RWPE1 (cell line): ENCODE measurements around the gene SIRPB2.

Experiments
- CTCF ChIA-PET: fragments of 350-600 bp; sonication (Branson Sonifier 250); formaldehyde crosslinking; extraction: SDS; loops from one replicate; lab custom pipeline; 2021; lab: Yijun Ruan, JAX
- POLR2A ChIA-PET: fragments of 400-600 bp; formaldehyde crosslinking; extraction: SDS; loops from one replicate; lab custom pipeline; 2020; ENCODE audit warnings: antibody characterized with exemption; ENCODE audit not compliant: low non-redundant PET; lab: Yijun Ruan, JAX
- DNase-seq: peaks from one replicate; pipeline ENCODE4 v3.0.0; 2012; ENCODE audit warnings: low spot score
- H3K27ac ChIP-seq: fragments of 450-650 bp; 2 replicates; pipeline ENCODE4 v1.5.1; 2017
- TF ChIP-seq, protein P1 (sequence below): fragments of 450-650 bp; conservative IDR thresholded peaks from 2 replicates; pipeline ENCODE4 v1.5.1; 2017; ENCODE audit warnings: low read depth, mild to moderate bottlenecking

SIRPB2 gene

DNA sequence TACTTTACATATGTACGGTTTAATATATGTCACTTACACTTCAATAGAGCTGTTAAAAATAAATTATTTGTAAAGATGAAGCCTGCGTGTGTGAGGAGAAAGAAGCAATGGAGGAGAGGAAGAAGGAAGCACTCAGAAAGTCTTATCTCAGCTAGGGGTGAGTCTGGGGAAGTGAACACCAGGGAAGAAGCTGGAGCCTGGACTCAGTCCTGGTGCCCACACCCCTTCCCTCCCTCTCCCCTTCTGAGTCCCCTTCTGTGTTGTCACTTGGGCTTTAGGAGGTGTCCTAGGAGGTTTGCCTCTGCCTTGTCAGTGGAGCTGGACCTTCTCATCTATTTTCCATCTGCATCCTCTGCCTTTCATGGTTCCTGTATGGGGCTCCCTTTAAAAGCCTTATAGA, 1.9 kb downstream of the SIRPB2 start:
- ChIA-PET POLR2A (no interaction called here), CTCF (interaction anchor here (1.1 to 1.5 kb wide), 2 partner anchors 14 kb away, joined by 3 to 5 read pairs; no protein-coding TSS in a partner anchor)
- no peak for DNase-seq
- H3K27ac ChIP-seq: peak overlapping the region; percentile 91
- TF ChIP-seq, protein P1, sequence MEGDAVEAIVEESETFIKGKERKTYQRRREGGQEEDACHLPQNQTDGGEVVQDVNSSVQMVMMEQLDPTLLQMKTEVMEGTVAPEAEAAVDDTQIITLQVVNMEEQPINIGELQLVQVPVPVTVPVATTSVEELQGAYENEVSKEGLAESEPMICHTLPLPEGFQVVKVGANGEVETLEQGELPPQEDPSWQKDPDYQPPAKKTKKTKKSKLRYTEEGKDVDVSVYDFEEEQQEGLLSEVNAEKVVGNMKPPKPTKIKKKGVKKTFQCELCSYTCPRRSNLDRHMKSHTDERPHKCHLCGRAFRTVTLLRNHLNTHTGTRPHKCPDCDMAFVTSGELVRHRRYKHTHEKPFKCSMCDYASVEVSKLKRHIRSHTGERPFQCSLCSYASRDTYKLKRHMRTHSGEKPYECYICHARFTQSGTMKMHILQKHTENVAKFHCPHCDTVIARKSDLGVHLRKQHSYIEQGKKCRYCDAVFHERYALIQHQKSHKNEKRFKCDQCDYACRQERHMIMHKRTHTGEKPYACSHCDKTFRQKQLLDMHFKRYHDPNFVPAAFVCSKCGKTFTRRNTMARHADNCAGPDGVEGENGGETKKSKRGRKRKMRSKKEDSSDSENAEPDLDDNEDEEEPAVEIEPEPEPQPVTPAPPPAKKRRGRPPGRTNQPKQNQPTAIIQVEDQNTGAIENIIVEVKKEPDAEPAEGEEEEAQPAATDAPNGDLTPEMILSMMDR: no peak

DNA sequence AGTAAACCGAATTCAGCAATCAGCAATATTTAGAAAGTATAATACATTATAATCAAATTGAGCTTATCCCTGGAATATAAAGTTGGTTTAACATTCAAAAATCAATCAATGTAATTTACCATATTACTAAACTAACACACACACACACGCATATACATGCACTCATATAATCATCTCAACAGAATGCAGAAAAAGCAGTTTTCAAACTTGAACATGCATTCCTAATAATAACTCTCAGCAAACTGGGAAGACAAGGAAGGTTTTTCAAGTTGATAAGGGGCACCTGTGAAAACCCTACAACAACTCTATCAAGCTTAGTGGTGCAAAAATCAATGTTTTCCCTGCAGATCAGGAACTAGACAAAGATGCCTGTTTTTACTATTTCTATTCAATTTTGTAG, 4.7 kb downstream of the SIRPB2 start:
- no peak for DNase-seq
- ChIA-PET CTCF (interaction anchor here (0.7 kb wide), 1 partner anchor 455 kb away, joined by 3 read pairs; no protein-coding TSS in a partner anchor), POLR2A (no interaction called here)
- TF ChIP-seq, protein P1: no peak
- no peak overlapping the region for H3K27ac ChIP-seq

DNA sequence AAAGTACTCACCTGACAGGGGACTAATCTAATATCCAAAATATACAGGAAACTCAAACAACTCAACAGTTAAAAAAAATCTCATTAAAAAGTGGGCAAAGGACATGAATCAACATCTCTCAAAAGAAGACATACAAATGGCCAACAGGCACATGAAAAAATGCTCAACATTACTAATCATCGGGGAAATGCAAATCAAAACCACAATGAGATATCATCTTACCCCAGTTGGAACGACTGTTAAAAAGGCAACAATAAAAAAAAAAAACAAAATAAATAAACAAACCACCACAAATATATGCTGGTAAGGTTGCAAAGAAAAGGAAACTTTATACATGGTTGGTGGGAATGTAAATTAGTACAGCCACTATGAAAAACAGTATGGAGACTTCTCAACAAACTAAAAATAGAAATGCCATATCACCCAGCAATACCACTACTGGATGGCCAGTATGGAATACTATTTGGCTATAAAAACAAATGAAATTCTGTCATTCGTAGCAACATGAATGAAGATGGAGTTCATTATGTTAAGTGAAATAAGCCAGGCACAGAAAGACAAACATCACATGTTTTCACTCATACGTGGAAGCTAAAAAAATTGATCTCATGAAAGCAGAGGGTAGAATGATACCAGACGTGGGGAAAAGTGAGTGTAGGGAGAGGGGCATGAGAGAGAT, 6.6 kb downstream of the SIRPB2 start:
- POLR2A ChIA-PET: no interaction called here
- TF ChIP-seq, protein P1: no peak
- DNase-seq: no peak
- CTCF ChIA-PET: interaction anchor here (1.0 kb wide), 1 partner anchor 19 kb away, joined by 7 read pairs; no protein-coding TSS in a partner anchor
- H3K27ac ChIP-seq: no peak overlapping the region

DNA sequence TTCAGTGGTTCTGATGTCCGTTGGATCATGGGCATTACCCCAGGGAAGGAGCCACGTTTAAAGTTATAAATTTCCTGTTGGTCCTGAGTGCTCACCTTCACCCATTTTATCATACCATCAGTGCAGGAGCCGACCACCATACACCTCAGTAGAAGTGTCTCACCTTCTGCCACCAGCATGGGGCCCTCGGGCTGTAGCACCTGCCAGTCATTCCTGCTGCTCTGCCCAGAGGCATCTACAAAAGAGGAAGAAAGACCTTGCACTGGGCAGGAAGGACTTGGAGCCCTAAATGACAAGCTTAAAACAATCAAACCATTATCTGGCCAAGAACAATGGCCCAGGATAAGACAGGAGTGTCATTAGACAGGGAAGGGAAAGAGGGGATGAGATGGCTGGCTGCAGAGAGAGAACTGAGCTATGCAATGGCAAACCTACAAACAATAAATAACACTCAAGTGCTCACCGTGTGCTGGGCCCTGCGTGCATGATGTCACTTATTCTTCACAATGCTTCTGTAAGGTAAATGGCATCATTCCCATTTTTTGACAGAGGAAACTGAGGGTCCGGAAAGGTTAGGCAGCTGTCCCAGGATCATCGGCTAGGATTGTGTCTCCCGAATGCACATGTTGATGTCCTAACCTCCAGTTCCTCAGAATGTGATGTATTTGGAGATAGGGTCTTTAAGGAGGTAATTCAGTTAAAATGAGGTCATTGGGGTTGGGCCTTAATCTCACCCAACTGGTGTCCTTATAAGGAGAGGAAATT, 11.2 kb downstream of the SIRPB2 start:
- ChIA-PET POLR2A (no interaction called here), CTCF (interaction anchor here (3.0 kb wide), 1 partner anchor 24 kb away, joined by 16 read pairs; no protein-coding TSS in a partner anchor)
- no peak overlapping the region; the same call in 1 of the 2 replicates for H3K27ac ChIP-seq
- TF ChIP-seq, protein P1: no peak
- no peak for DNase-seq

DNA sequence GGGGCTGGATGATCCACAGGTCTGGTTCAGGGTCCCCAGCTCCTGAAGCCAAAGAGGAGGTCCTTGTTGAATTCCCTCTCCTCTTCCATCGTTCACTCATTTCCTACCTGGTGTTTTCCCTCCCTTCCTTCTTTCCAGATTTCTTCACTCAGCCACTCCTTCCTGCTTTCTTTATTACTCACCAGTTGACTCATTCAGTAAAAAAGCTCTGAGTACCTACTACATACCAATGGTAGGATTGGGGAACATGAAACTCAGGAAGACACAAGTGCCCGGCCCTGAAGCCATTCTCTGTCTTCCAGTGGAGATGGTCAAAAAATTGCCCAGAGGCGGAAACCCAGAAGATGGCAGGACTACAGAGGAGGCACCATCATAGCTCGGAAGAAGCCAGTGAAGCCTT, 12.7 kb downstream of the SIRPB2 start:
- ChIA-PET POLR2A (no interaction called here), CTCF (interaction anchor here (1.0 to 3.0 kb wide), 2 partner anchors 11 to 25 kb away, joined by 3 to 16 read pairs; no protein-coding TSS in a partner anchor)
- TF ChIP-seq, protein P1: no peak

DNA sequence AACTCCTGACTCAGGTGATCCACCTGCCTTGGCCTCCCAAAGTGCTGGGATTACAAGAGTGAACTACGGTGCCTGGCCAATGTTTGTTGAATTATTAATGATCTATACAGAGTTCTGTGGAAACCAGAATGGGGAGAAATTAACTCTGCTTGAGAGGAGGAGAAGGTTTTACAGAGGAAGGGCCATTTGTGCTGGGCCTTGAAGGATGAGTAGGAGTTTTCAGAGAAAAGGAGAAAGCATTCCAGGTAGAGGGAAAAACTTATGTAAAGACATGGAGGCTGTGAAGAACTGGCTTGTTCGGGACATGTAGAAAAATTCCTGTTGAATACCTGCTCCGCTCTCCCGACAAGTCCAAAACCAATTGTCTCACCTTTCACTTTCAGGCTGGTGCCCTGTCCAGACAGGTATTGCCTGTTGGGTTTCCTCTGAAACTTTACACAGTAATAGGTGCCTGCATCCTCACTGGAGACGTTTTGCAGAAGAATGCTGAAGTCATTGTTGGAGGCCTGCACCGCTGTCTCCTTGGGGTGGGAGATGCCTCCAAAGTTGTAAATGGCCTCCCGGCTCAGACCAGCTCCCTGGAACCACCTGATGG, 13.2 kb downstream of the SIRPB2 start:
- DNase-seq: peak; percentile 62
- ChIA-PET POLR2A (no interaction called here), CTCF (interaction anchor here (1.0 to 3.0 kb wide), 2 partner anchors 11 to 26 kb away, joined by 3 to 16 read pairs; no protein-coding TSS in a partner anchor)
- TF ChIP-seq, protein P1: no peak
- H3K27ac ChIP-seq: peak overlapping the region; percentile 90

More for the DNA sequence above, 12.7 kb downstream of the SIRPB2 start:
- H3K27ac ChIP-seq: peak overlapping the region; percentile 90
- peak; percentile 92 for DNase-seq
